ENCODE measurements around the gene RUVBL1.

DNA sequence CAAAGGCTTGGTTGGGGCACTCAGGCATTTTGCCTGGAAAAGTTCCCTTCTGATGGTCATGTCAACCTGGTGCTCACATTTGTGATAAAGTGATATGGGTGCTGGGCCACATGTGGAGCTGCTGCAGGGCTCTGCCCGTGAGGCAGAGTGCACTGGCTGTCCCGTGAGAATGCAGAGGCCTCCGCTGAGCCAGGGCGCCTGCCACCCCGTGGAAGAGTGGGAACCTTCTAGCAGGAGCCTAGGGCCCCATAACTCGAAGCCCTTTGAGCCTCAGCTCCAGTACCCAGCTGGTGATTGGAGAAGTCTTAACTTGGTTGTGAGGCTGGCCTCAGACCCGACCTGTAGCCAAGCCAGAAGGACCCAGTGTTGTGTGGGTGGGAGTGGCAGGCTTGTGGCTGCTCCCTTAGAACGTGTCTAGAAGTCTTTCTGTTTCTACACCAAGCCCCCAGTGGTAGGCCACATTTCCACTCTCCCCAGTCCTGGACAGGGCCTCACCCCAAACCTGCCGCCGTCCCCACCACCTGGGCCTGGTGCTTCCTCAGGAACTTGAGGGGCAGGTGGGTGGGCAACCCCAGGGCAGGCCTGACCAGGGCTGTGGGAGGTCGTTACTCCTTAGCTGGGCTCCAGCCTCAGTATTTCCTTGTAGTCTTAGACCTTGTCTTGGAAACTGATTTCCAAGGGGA, 51.7 kb downstream of the RUVBL1 start:
- TF ChIP-seq, protein P1, sequence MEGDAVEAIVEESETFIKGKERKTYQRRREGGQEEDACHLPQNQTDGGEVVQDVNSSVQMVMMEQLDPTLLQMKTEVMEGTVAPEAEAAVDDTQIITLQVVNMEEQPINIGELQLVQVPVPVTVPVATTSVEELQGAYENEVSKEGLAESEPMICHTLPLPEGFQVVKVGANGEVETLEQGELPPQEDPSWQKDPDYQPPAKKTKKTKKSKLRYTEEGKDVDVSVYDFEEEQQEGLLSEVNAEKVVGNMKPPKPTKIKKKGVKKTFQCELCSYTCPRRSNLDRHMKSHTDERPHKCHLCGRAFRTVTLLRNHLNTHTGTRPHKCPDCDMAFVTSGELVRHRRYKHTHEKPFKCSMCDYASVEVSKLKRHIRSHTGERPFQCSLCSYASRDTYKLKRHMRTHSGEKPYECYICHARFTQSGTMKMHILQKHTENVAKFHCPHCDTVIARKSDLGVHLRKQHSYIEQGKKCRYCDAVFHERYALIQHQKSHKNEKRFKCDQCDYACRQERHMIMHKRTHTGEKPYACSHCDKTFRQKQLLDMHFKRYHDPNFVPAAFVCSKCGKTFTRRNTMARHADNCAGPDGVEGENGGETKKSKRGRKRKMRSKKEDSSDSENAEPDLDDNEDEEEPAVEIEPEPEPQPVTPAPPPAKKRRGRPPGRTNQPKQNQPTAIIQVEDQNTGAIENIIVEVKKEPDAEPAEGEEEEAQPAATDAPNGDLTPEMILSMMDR (IDR thresholded peaks at IDR 0.05) = no peak
- no peak for TF ChIP-seq EP300 (IDR thresholded peaks at IDR 0.05)

Data from sigmoid colon (tissue), 4 donors.